Activated T-cell treated with anti-CD3 and anti-CD28 coated beads, Interleukin-2, amount 50 U/mL, for 1 hour (primary cell): ENCODE data around the gene SULF2.

Source experiments
- DNase-seq: peaks from one replicate; pipeline ENCODE4 v3.0.0-alpha.2; 2020

The SULF2 gene

DNA sequence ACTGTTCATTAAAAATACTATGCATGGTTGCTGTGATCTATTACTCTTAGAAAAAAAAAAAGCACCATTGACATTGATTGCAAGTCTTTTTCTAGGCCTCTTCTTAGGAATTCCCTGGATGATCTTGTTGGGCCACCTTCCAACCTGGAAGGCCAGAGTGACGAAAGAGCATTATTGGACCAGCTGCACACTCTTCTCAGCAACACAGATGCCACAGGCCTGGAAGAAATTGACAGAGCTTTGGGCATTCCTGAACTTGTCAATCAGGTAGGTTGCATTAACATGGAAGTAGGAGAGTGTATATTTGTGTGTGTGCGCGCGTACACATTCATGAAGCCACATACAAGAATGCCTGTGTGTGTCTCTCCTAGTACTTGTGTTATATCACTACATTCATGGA, 143.2 kb downstream of the SULF2 start:
- DNase-seq = no peak

DNA sequence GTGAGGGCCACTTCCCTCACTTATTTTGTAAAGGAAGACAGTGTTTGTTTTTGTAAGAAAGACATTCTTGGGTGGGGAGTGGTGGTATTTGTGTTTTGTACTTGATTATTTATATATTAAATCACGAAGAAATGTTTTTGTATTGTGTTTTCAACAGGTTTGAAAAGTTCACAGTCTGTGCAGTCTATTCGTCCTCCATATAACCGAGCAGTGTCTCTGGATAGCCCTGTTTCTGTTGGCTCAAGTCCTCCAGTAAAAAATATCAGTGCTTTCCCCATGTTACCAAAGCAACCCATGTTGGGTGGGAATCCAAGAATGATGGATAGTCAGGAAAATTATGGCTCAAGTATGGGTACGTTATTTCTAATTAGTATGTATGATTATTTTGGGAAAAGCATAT, 146.4 kb downstream of the SULF2 start:
- no peak for DNase-seq

DNA sequence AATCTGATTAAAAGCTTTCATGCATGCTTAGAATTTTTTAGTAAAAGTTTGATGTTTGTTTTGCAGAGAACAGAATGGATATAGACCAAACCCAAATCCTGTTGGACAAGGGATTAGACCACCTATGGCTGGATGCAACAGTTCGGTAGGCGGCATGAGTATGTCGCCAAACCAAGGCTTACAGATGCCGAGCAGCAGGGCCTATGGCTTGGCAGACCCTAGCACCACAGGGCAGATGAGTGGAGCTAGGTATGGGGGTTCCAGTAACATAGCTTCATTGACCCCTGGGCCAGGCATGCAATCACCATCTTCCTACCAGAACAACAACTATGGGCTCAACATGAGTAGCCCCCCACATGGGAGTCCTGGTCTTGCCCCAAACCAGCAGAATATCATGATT, 150.0 kb downstream of the SULF2 start:
- DNase-seq = no peak

DNA sequence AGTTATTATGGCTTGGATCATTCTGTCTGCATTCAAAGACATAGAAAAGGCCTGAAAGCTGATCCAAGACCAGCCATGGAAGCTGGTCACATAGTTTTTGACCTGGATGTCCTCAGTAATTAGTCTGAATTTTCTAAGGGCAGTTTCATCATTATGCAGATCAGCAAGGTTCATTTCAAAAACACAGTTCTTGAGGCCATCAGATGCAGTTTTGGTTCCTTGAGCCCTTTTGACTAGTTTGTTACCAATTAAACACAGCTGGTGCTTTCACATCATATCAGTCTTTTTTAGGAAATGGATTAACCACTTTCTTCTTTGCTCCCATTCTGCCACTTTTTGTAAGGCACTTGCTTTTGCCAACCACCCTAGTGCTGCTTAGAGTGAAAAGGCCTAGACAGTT, 154.2 kb downstream of the SULF2 start:
- no peak for DNase-seq

DNA sequence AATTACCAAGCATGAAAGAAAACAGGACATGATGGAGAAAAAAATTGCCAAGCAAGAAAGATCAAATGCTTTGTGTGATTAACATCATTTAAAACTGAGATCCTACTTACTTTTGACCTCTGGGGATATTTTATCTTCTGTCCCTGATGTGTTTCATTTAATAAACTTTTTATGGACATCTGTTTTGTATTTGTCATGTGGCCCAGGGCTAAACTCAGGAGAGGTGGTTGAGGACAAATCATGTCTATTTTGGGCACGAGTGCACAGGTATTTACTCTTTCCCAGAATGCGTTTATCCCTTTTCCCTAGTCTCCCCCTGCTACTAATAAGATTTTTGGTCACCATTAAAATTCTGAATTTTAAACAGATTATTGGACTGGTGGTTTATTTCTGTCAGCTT, 155.4 kb downstream of the SULF2 start:
- no peak for DNase-seq

DNA sequence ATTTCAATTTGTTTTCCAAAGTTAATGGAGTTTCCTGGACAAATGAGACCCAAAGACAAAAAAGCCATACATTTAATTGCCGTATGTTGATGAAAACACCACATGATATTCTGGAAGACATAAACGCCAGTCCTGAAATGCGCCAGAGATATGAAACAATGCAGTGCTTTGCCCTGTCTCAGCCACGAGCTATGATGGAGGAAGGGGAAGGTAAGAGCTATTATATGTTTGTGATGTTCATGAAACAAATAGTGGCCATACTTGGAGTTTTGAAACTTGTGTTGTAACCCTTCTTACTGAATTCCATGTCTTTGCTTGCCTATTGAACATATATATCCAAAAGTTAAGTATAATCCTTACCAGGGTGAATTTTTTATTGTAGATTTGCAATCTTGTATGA, 157.7 kb downstream of the SULF2 start:
- no peak for DNase-seq

DNA sequence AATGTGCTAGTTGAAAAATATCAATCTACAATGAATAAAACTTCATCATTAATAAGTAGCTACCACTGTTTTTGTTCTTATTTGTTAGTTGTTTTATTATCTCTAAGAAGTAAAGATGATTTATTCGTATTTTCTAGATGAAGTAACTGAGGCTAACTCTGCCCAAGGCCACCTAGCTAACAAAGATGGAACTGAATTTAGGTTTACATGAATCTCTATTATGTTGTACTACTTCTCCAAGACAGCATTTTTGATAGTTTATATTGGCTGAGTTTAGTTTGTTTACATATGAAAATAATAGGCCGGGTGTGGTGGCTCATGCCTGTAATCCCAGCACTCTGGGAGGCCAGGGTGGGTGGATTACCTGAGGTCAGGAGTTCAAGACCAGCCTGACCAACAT, 162.1 kb downstream of the SULF2 start:
- no peak for DNase-seq

DNA sequence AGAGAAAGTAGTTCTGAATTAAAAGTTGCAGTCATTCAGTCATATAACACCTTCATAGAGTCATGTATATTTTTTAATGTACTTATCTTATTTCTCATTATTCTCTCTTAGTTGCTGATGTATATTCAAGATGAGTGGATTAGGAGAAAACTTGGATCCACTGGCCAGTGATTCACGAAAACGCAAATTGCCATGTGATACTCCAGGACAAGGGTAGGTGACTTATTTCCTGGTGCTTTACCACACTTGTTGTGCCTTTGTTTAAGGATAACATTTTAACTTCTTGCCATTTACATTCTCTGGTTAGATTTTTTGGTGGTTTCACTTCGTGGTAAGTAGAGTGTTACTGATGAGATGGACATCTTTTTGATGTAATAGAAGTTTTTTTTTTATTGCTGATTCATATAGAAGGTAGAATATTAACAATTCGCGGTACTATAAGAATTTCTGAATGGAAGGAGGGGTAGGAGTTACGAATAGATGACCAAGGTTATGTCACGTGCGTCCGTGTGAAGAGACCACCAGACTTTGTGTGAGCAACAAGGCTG, 163.1 kb downstream of the SULF2 start:
- DNase-seq = no peak

DNA sequence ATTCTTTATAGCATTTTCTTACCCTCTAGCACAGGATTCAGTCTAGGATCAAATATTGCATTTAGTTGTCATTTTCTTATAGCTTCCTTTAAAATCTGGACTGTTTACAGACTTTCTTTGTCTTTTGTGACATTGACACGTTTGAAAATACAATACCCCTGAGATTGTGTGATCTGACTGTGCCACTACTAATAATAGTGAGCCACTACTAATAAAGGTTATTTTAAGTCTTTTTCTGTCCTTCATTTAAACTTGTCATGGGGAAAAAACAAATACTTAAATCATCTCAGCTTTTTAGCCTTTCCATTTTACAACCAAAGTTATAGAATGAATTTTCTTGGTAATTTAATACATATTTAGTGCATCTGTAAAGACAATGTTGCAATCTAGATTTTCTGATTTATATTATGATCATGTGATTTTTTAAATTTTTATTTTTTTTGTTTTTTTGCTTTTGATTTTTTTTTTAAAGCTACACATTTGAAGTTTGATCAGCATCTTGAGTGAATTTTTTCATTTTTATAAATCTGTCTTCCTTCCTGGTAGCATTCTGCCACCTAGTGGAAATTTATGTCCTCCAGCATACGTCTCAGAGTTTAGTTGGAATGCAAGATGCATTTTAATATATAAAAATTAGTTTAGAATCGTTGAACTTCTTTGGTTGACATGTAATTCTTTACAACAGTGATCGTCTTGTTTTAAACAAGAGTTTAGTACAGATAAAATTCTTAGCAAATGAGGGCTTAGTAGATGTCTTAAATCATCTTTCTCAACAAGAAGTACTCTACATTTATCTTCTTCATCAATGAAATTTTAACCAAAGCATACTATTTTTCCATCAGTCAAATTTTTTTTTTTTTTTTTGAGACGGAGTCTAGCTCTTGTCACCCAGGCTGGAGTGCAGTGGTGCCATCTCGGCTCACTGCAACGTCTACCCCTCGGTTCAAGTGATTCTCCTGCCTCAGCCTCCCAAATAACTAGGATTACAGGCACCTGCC, 164.2 kb downstream of the SULF2 start:
- DNase-seq = no peak

DNA sequence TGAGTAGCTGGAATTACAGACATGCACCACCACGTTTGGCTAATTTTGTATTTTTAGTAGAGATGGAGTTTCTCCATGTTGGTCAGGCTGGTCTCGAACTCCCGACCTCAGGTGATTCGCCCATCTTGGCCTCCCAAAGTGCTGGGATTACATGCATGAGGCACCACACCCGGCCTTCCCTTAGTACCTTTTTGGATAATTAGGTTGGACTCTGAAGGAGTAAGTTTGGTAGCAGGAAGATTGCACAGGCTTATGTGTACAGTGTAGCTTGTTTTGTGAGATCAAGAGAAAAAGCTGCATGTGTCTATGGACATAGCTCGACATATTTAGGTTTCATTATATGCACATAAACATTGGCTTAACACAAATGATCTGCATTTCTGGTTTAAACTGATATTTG, 166.8 kb downstream of the SULF2 start:
- DNase-seq = no peak

DNA sequence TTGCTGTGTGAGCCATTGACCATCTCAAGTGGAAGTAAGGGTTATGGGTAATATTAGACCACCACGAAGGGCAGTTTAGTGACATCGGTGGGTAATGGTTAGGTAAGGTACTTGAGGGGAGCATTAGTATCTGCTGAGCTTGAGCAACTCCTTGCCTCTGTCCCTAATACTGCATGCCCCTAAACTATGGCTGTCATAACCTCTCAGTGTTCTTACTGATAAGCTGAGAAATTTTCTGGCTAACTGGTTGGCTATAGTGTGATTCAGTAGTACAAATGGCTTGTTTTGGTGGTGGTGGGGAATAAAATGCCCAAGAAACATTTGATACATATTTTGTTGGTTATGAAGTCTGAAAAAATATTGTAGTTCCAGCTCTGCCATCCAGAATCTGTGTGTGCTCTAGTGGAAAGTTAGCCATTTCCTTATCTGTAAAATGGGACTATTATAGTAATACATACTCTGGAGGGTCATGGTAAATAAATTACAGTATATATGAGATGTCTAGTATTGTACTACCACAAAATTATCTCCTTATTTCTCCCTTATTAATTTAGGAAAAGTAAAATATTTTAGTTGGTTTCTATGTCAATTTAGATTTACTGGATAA, 170.5 kb downstream of the SULF2 start:
- no peak for DNase-seq

DNA sequence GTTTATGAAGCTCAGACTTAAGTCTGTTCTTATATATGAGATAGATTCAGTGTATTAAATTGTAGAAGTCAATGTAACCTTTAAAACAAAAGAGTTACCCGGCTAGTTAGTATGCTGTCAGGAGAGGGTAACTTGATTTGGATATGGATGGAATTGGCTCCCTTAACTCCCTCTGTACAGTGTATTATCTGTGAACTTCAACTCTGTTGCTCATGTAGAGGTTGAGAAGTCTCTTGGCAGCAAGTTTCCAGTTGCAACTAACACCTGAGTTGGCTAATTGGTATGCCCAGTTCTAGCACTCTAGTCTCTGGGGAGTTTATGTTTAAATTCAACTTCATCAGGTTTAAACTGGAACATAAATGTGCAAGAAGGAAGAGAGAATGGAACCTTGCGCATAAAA, 172.6 kb downstream of the SULF2 start:
- no peak for DNase-seq

DNA sequence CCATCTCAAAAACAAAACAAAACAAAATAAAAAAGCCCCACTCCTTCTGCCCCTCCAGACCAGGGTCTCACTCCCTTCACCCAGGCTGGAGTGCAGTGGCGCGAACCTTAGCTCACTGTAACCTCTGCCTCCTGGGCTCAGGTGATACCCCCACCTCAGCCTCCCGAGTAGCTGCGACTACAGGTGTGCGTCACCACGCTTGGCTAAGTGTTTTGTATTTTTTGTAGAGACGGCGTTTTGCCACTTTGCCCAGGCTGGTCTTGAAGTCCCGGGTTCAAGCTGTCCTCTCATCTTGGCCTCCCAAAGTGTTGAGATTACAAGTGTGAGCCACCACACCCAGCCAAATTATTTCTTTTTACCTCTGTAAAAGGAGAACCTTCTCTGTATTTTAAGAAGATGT, 173.5 kb downstream of the SULF2 start:
- DNase-seq = no peak

DNA sequence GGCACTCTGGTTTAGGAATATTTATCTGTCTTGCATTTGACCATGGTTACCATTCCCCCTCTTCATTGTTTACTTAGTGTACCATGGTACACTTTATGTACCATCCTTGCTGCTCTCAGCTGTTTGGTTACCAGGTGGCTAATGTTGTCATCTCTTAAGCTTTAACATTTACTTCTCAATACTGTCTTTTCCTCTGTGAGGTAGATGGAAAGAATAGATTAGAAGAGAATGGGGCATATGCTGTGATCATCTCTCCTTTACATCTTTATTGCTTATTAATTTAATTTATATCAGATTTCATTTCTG, 174.4 kb downstream of the SULF2 start:
- DNase-seq = no peak

DNA sequence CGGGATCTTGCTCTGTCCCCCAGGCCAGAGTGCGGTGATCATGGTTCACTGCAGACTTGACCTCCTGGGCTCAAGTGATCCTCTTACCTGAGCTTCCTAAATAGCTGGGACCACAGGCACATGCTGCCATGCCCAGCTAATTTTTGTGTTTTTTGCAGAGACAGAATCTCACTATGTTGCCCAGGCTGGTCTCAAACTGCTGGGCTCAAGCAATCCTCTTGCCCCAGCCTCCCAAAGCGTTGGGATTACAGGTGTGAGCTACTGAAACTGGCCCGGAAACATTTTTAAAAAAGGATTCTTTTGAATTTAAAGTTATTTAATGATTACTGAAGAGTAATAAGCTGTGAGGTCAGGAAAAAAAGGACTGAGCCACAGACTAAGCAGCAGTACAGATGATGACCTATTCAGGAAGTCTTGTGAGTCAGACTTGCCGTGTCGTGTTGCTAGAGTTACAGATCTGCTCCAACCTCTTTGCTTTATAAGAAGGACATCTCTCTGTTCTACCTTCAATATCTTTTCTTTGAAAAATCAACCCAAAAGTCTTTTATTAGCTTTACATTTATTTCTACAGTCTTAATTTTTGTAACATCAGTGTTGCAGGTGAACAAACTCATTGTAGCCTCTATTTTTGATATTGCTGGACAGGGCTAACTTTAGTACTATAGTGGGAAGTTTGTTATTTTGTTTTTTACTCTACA, 174.9 kb downstream of the SULF2 start:
- peak; percentile 58 for DNase-seq

DNA sequence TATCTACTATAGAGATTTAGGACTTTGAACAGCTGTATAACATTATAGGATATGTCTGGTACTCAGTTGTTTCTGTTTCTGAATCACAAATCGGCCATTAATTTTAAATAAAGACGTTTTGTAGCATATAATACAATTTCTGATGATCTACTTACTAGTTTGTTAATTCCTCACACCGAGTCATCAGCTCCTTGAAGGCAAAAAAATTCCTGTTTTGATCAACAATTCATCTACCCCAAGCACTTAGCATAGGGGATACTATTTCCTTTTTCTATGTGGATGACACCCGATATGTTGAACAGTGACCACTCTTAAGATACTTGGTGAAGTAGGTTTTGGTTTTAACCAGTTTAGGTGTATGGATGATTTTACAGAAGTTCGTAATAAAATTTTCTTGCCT, 176.3 kb downstream of the SULF2 start:
- DNase-seq = no peak
